D721Med (cell line): ENCODE results near the gene PGP.

Experiments
- DNase-seq: peaks from one replicate; pipeline ENCODE4 v3.0.0; 2011; ENCODE audit warnings: low spot score; ENCODE audit not compliant: insufficient read length
- FAIRE-seq: peaks from 2 replicates; lab custom pipeline; 2011; peaks lifted over from hg19 to GRCh38; lab: Jason Lieb, UNC
- CTCF ChIP-seq: IDR thresholded peaks from 2 replicates; pipeline ENCODE4 v1.5.1; 2012; ENCODE audit warnings: mild to moderate bottlenecking, control low read depth; ENCODE audit not compliant: insufficient read depth; ENCODE audit errors: missing control alignments

PGP gene

DNA sequence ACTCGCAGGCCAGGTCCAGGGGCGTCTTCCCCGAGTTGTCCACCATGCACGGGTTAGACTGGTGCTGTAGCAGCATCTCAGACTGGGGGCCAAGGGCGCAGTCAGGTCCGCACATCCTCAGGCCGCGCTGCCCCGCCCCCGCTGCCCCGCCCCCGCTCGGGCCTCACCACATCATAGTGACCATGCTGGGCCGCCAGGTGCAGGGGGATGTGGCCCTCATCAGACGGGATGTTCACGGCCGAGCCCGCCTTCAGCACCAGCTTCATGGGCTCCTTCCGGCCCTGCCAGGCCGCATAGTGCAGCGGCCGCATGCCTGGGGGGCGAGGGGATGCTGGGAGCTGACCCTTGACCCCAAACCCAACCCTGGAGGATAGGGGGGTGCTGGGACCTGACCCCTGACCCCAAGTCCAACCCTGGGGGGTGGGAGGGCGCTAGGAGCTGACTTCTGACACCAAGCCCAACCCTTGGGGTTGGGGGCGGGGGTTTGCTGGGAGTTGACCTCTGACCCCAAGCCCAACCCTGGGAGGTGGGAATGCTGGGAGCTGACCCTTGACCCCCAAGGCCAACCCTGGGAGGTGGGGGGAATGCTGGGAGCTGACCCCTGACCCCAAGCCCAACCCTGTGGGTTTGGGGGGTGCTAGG, 25.3 kb downstream of the PGP start:
- no peak for TF ChIP-seq CTCF
- DNase-seq (no peak), FAIRE-seq (no peak)

DNA sequence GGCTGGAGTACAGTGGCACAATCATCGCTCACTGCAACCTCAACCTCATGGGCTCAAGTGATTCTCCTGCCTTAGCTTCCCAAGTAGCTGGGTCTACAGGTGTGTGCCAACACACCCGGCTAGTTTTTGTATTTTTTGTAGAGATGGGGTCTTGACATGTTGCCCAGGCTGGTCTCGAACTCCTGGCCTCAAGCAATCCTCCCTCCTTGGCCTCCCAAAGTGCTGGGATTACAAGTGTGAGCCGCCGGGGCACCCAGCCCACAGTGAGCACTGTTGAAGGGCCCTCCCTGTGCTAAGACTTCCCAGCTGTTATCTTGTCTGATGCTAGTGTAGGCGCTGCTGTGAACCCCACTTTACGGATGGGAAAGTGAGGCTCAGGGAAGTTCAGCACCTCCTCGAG, 26.2 kb downstream of the PGP start:
- no peak for TF ChIP-seq CTCF
- no peak for DNase-seq
- FAIRE-seq = no peak

DNA sequence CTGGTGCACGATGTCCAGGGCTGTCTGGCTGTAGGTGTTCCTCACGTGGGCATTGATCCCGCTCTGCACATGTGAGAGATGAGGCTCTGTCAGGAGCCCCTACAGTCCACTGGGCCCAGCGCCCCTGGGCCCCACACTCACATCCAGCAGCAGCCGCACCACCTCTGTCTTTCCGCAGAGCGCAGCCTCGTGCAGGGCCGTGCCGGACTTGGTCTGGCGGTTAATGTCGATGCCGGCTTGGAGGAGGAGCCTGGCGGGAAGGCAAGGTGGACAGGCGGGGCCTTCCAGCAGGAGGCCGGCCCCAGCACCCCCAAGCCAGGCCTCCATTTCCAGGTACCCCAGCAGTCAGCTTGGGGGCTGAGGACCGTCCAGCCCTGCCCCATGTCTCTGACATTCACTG, 27.4 kb downstream of the PGP start:
- DNase-seq = no peak
- FAIRE-seq = no peak
- no peak for TF ChIP-seq CTCF

DNA sequence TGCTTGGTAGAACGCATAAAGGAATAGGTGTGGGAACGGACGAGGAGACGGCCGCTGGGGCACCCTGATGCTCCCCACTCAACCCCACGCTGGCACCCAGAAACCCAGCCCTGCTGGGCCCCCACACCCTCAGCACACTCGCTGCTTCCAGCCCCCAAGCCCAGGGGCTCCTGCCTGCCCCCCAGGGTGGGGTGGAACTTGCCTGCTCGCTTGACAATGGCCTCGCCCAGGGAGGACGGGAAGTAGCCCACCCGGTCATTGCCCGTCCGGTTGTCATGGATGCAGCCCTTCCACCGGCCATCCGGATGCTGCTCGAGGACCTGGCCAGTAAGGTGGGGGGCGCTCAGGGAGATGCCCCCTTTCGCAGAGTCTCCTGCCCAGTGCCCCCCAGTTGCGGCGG, 28.1 kb downstream of the PGP start:
- no peak for TF ChIP-seq CTCF
- DNase-seq (no peak), FAIRE-seq (no peak)

- FAIRE-seq = no peak
- no peak for TF ChIP-seq CTCF
- DNase-seq = no peak
Observed at GRCh38 chr16:2186064-2186463, 28.6 kb downstream of the PGP start.

DNA sequence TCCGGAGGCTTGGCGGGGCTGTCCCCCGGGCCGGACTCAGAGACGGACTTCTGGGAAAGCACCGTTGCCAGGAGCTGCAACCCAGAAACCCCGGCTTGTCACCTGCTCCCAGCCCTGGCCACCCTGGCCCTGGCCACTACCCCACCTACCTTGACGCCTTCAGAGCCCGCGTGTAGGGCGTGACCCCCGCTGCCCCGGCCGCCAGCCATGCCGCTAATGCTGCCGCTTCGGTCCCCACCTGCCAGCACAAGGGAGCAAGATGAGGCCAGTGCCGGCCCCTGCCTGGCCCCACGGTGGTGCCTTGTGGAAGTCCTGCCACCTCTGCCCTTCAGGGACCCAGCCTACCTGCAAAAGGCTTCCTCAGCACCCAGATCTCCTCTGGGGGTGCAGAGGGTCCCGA, 29.7 kb downstream of the PGP start:
- TF ChIP-seq CTCF = no peak
- no peak for DNase-seq
- no peak for FAIRE-seq

- DNase-seq (no peak), FAIRE-seq (no peak)
- no peak for TF ChIP-seq CTCF
Observed at GRCh38 chr16:2184346-2184745, 30.3 kb downstream of the PGP start.
